Measurements from ENCODE around the gene PLS3. TPM values are rescaled to one million over a fixed set of nuclear protein-coding genes. Genes with fewer than 3 reads are reported as not detected.
A peak's percentile ranks its signal among the peaks of the same experiment; 100 is the strongest.

The PLS3 gene
- total and polyA plus RNA-seq, 8 donors = 11.4 to 42.0 (median 23.2) TPM

GRCh38 chrX:115581759-115582615, 21.0 kb downstream of the PLS3 start:
- no peak overlapping the region for H3K4me3 ChIP-seq
- H3K4me1 ChIP-seq = peaks cover 0 to 12% (median 0%) of the 10 kb centered on the region in 3 donors
- no peaks in the 10 kb centered on the region for H3K36me3 ChIP-seq
- H3K9me3 ChIP-seq = no peaks in the 10 kb centered on the region
- WGBS, 2 donors = 39 to 52% methylated on average over 2 of the region's 2 CpGs
- intact Hi-C loops (cut with DNase I) = no loop called here
- FAIRE-seq (no peak), ATAC-seq (peak in 1 of 4 donors; percentile 44), DNase-seq (no peak)
- TF ChIP-seq CTCF (IDR thresholded peaks at IDR 0.05) = no peak
- H3K27me3 ChIP-seq = no peaks in the 10 kb centered on the region
- H3K27ac ChIP-seq = no peak overlapping the region

GRCh38 chrX:115582616-115583495, 21.9 kb downstream of the PLS3 start:
- Histone ChIP-seq H3K27me3 (no peaks in the 10 kb centered on the region), H3K36me3 (no peaks in the 10 kb centered on the region), H3K4me1 (peaks cover 0 to 13% (median 0%) of the 10 kb centered on the region in 3 donors), H3K4me3 (no peak overlapping the region), H3K9me3 (no peaks in the 10 kb centered on the region), H3K27ac (no peak overlapping the region)
- no peak for DNase-seq
- no peak for FAIRE-seq
- peak in 2 of 4 donors; percentile 39 to 49 for ATAC-seq
- intact Hi-C loops (cut with DNase I) = no loop called here
- 50 to 72% methylated on average over 13 of the region's 13 CpGs for WGBS, 2 donors
- TF ChIP-seq CTCF (IDR thresholded peaks at IDR 0.05) = no peak

- H3K27ac ChIP-seq = no peak overlapping the region
- DNase-seq = no peak
- 37 to 55% methylated on average over 5 of the region's 5 CpGs for WGBS, 2 donors
- no peak for ATAC-seq
- H3K27me3 ChIP-seq = no peaks in the 10 kb centered on the region
- no peaks in the 10 kb centered on the region for H3K36me3 ChIP-seq
- no peaks in the 10 kb centered on the region for H3K9me3 ChIP-seq
- intact Hi-C loops (cut with DNase I) = no loop called here
- H3K4me1 ChIP-seq = peaks cover 0 to 13% (median 0%) of the 10 kb centered on the region in 3 donors
- no peak overlapping the region for H3K4me3 ChIP-seq
- no peak for FAIRE-seq
- no peak for TF ChIP-seq CTCF (IDR thresholded peaks at IDR 0.05)
These were observed 22.6 kb downstream of the PLS3 start for GRCh38 chrX:115583496-115584004.

- 60 to 80% methylated on average over 2 of the region's 2 CpGs for WGBS, 2 donors
- no peak overlapping the region for H3K27ac ChIP-seq
- H3K9me3 ChIP-seq = no peaks in the 10 kb centered on the region
- no peak for DNase-seq
- no peaks in the 10 kb centered on the region for H3K36me3 ChIP-seq
- H3K4me1 ChIP-seq = peaks cover 0 to 13% (median 0%) of the 10 kb centered on the region in 3 donors
- FAIRE-seq = peak; percentile 43
- no peak for TF ChIP-seq CTCF (IDR thresholded peaks at IDR 0.05)
- H3K27me3 ChIP-seq = no peaks in the 10 kb centered on the region
- ATAC-seq = no peak
- intact Hi-C loops (cut with DNase I) = no loop called here
- no peak overlapping the region for H3K4me3 ChIP-seq
These were observed 23.7 kb downstream of the PLS3 start for GRCh38 chrX:115584696-115585095.
